HG02970 (cell line): ENCODE results near the gene SLC2A13.
"Not testable (repeated sequence)": the region's sequence is repeated elsewhere in the genome, so short reads cannot be mapped to it uniquely, and the experiment has no call there.

Source experiments
- ATAC-seq: cut with Tn5 transposase; IDR thresholded peaks from one replicate; pipeline ENCODE4 v1.9.1; 2021; ENCODE audit warnings: mild to moderate bottlenecking, moderate library complexity, moderate number of reproducible peaks; ENCODE audit not compliant: unreplicated experiment, low FRiP score

Gene SLC2A13

GRCh38 chr12:39935839-39936238, 170.0 kb downstream of the SLC2A13 start:
- no peak for ATAC-seq

GRCh38 chr12:39935275-39935674, 170.6 kb downstream of the SLC2A13 start:
- ATAC-seq = no peak

- ATAC-seq = no peak
These were observed 174.0 kb downstream of the SLC2A13 start for GRCh38 chr12:39931857-39932256.

- no peak for ATAC-seq
These were observed 174.7 kb downstream of the SLC2A13 start for GRCh38 chr12:39931231-39931630.

GRCh38 chr12:39930101-39930500, 175.8 kb downstream of the SLC2A13 start:
- no peak for ATAC-seq

GRCh38 chr12:39928181-39928899, 177.5 kb downstream of the SLC2A13 start:
- ATAC-seq = no peak

- ATAC-seq = no peak
These were observed 182.5 kb downstream of the SLC2A13 start for GRCh38 chr12:39923364-39923763.

GRCh38 chr12:39922598-39922997, 183.3 kb downstream of the SLC2A13 start:
- not testable (repeated sequence) for ATAC-seq

GRCh38 chr12:39920647-39921046, 185.2 kb downstream of the SLC2A13 start:
- ATAC-seq = no peak

- no peak for ATAC-seq
These were observed 185.7 kb downstream of the SLC2A13 start for GRCh38 chr12:39920222-39920621.

GRCh38 chr12:39919790-39920189, 186.1 kb downstream of the SLC2A13 start:
- ATAC-seq = no peak

GRCh38 chr12:39915249-39915648, 190.6 kb downstream of the SLC2A13 start:
- ATAC-seq = no peak

GRCh38 chr12:39912211-39912980, 193.5 kb downstream of the SLC2A13 start:
- ATAC-seq = no peak

- no peak for ATAC-seq
These were observed 199.6 kb downstream of the SLC2A13 start for GRCh38 chr12:39906237-39906636.

- ATAC-seq = no peak
These were observed 200.7 kb downstream of the SLC2A13 start for GRCh38 chr12:39905152-39905551.

GRCh38 chr12:39902821-39903220, 203.1 kb downstream of the SLC2A13 start:
- no peak for ATAC-seq

GRCh38 chr12:39897315-39897714, 208.6 kb downstream of the SLC2A13 start:
- ATAC-seq = no peak

GRCh38 chr12:39893388-39893787, 212.5 kb downstream of the SLC2A13 start:
- ATAC-seq = not testable (repeated sequence)

GRCh38 chr12:39892146-39892545, 213.7 kb downstream of the SLC2A13 start:
- ATAC-seq = no peak

- no peak for ATAC-seq
These were observed 218.0 kb downstream of the SLC2A13 start for GRCh38 chr12:39887856-39888255.

GRCh38 chr12:39886106-39886505, 219.8 kb downstream of the SLC2A13 start:
- no peak for ATAC-seq

GRCh38 chr12:39884616-39885125, 221.2 kb downstream of the SLC2A13 start:
- ATAC-seq = no peak
